ENCODE measurements around the gene CLUH.

Gene CLUH

GRCh38 chr17:2711608-2712299 is at the start of gene CLUH:
Gene CLUH, minus strand, starts transcription at chr17:2711764. Its CDS starts 103 bp downstream, at chr17:2711661.
- DNase-seq (ENCODE audit: low spot score): peak; percentile 99

GRCh38 chr17:2758870-2759269 is 47.3 kb upstream of the CLUH start:
- no peak for DNase-seq (ENCODE audit: low spot score)

- DNase-seq (ENCODE audit: low spot score): no peak
Measured at GRCh38 chr17:2755891-2756724, 44.5 kb upstream of the CLUH start.

- DNase-seq (ENCODE audit: low spot score): no peak
Measured at GRCh38 chr17:2751491-2751890, 39.9 kb upstream of the CLUH start.

GRCh38 chr17:2750721-2751120 is 39.2 kb upstream of the CLUH start:
- DNase-seq (ENCODE audit: low spot score): no peak

GRCh38 chr17:2749784-2750181 is 38.2 kb upstream of the CLUH start:
- peak; percentile 85 for DNase-seq (ENCODE audit: low spot score)

GRCh38 chr17:2749058-2749783 is 37.7 kb upstream of the CLUH start, which contains the start of gene CCDC92B:
Gene CCDC92B, minus strand, starts transcription at chr17:2749652. Its CDS starts 14,507 bp downstream, at chr17:2735145.
- DNase-seq (ENCODE audit: low spot score): no peak

- DNase-seq (ENCODE audit: low spot score): no peak
Measured at GRCh38 chr17:2745317-2746037, 33.9 kb upstream of the CLUH start.

GRCh38 chr17:2737693-2738092 is 26.1 kb upstream of the CLUH start:
- DNase-seq (ENCODE audit: low spot score): no peak

- no peak for DNase-seq (ENCODE audit: low spot score)
Measured at GRCh38 chr17:2736956-2737355, 25.4 kb upstream of the CLUH start.

- DNase-seq (ENCODE audit: low spot score): no peak
Measured at GRCh38 chr17:2735896-2736295, 24.3 kb upstream of the CLUH start.

- DNase-seq (ENCODE audit: low spot score): no peak
Measured at GRCh38 chr17:2734939-2735338, 23.4 kb upstream of the CLUH start.

GRCh38 chr17:2731807-2732206 is 20.2 kb upstream of the CLUH start:
- no peak for DNase-seq (ENCODE audit: low spot score)

- DNase-seq (ENCODE audit: low spot score): no peak
Measured at GRCh38 chr17:2730764-2731353, 19.3 kb upstream of the CLUH start.

GRCh38 chr17:2724784-2725164 is 13.2 kb upstream of the CLUH start:
- peak; percentile 56 for DNase-seq (ENCODE audit: low spot score)

- DNase-seq (ENCODE audit: low spot score): no peak
Measured at GRCh38 chr17:2723997-2724783, 12.6 kb upstream of the CLUH start.

GRCh38 chr17:2723505-2723996 is 12.0 kb upstream of the CLUH start:
- DNase-seq (ENCODE audit: low spot score): no peak

- DNase-seq (ENCODE audit: low spot score): no peak
Measured at GRCh38 chr17:2722611-2723010, 11.0 kb upstream of the CLUH start.

- DNase-seq (ENCODE audit: low spot score): no peak
Measured at GRCh38 chr17:2721603-2722002, 10.0 kb upstream of the CLUH start.

- DNase-seq (ENCODE audit: low spot score): no peak
Measured at GRCh38 chr17:2719861-2720260, 8.3 kb upstream of the CLUH start.
